BE2C (cell line): ENCODE data around the gene TRIM50. TPM values are rescaled to one million over a fixed set of nuclear protein-coding genes. Genes with fewer than 3 reads are reported as not detected.
"Not testable (repeated sequence)": the region's sequence is repeated elsewhere in the genome, so short reads cannot be mapped to it uniquely, and the experiment has no call there.

Experiments
- DNase-seq: peaks from one replicate; pipeline ENCODE4 v3.0.0-alpha.2; 2020
- H3K27me3 ChIP-seq: fragments of 250-450 bp; sonication (Bioruptor Pico); 2 replicates; pipeline ENCODE4 v1.5.1; 2020; ENCODE audit warnings: mild to moderate bottlenecking
- H3K36me3 ChIP-seq: fragments of 250-450 bp; sonication (Bioruptor Pico); 2 replicates; pipeline ENCODE4 v1.5.1; 2020; ENCODE audit warnings: mild to moderate bottlenecking
- H3K4me1 ChIP-seq: fragments of 250-450 bp; sonication (Bioruptor Pico); 2 replicates; pipeline ENCODE4 v1.5.1; 2020
- H3K4me3 ChIP-seq: 2 replicates; pipeline ENCODE4 v1.5.1; 2011; ENCODE audit warnings: low read depth, low read length
- H3K9me3 ChIP-seq: fragments of 250-450 bp; sonication (Bioruptor Pico); 2 replicates; pipeline ENCODE4 v1.5.1; 2020
- CTCF ChIP-seq: IDR thresholded peaks from 2 replicates; pipeline ENCODE4 v1.5.1; 2012; ENCODE audit warnings: mild to moderate bottlenecking, low read depth, low read length
- polyA plus RNA-seq: library from polyadenylated mRNA; unstranded; fragments of >200 nt; gene quantifications from one replicate; pipeline ENCODE4 v1.2.1, GENCODE V29; 2012; ENCODE audit warnings: low read depth, missing spikeins; ENCODE audit not compliant: insufficient read length, insufficient read depth

Gene TRIM50
- 0.26 TPM for polyA plus RNA-seq

GRCh38 chr7:73327922-73328321, at the start of gene TRIM50, which contains the start of gene FKBP6:
Gene TRIM50, minus strand, starts transcription at chr7:73328082. Its CDS starts 3,295 bp downstream, at chr7:73324787.
Gene FKBP6, plus strand, starts transcription at chr7:73328161. Its CDS starts 268 bp downstream, at chr7:73328429.
- not testable (repeated sequence) for H3K4me1 ChIP-seq, H3K9me3 ChIP-seq, H3K27me3 ChIP-seq, H3K4me3 ChIP-seq, DNase-seq, H3K36me3 ChIP-seq

GRCh38 chr7:73376671-73377412, 49.0 kb upstream of the TRIM50 start:
- DNase-seq, result no peak
- Histone ChIP-seq H3K4me3 (no peak overlapping the region), H3K9me3 (no peaks in the 10 kb centered on the region), H3K4me1 (no peaks in the 10 kb centered on the region), H3K36me3 (no peaks in the 10 kb centered on the region), H3K27me3 (peaks cover 20% of the 10 kb centered on the region)
- TF ChIP-seq CTCF, result no peak

- H3K27me3 ChIP-seq, result peaks cover 17% of the 10 kb centered on the region
- H3K4me1 ChIP-seq, H3K9me3 ChIP-seq, DNase-seq, H3K36me3 ChIP-seq, H3K4me3 ChIP-seq: not testable (repeated sequence)
Observed at GRCh38 chr7:73376262-73376661, 48.4 kb upstream of the TRIM50 start.

GRCh38 chr7:73373741-73374140, 45.9 kb upstream of the TRIM50 start:
- Histone ChIP-seq H3K4me1 (no peaks in the 10 kb centered on the region), H3K36me3 (no peaks in the 10 kb centered on the region), H3K27me3 (peaks cover 7% of the 10 kb centered on the region; the same call in 1 of the 2 replicates), H3K9me3 (no peaks in the 10 kb centered on the region), H3K4me3 (no peak overlapping the region)
- no peak for TF ChIP-seq CTCF
- no peak for DNase-seq

- no peaks in the 10 kb centered on the region for H3K9me3 ChIP-seq
- no peak for TF ChIP-seq CTCF
- no peak for DNase-seq
Observed at GRCh38 chr7:73369622-73370021, 41.7 kb upstream of the TRIM50 start.

GRCh38 chr7:73369009-73369408, 41.1 kb upstream of the TRIM50 start:
- H3K27me3 ChIP-seq, result no peaks in the 10 kb centered on the region
- no peaks in the 10 kb centered on the region for H3K4me1 ChIP-seq
- no peaks in the 10 kb centered on the region for H3K9me3 ChIP-seq
- no peaks in the 10 kb centered on the region for H3K36me3 ChIP-seq
- TF ChIP-seq CTCF, result no peak
- DNase-seq, result no peak
- H3K4me3 ChIP-seq, result no peak overlapping the region

More at GRCh38 chr7:73369622-73370021, 41.7 kb upstream of the TRIM50 start:
- Histone ChIP-seq H3K4me3 (no peak overlapping the region), H3K4me1 (no peaks in the 10 kb centered on the region), H3K36me3 (no peaks in the 10 kb centered on the region), H3K27me3 (no peaks in the 10 kb centered on the region)

GRCh38 chr7:73366990-73367389, 39.1 kb upstream of the TRIM50 start:
- Histone ChIP-seq H3K36me3 (no peaks in the 10 kb centered on the region), H3K4me3 (no peak overlapping the region), H3K9me3 (no peaks in the 10 kb centered on the region), H3K4me1 (no peaks in the 10 kb centered on the region), H3K27me3 (no peaks in the 10 kb centered on the region)
- DNase-seq, result no peak
- TF ChIP-seq CTCF, result no peak
